Measurements from ENCODE around the gene MLN.

GRCh38 chr6:33850296-33850695, 46.5 kb upstream of the MLN start:
- no peak for TF ChIP-seq CTCF (conservative IDR thresholded peaks at IDR 0.05; ENCODE audit: low read length)
- TF ChIP-seq EZH2phosphoT487 (IDR thresholded peaks at IDR 0.05; ENCODE audit: borderline replicate concordance), result no peak
